Stimulated activated CD4-positive, alpha-beta T cell treated with anti-CD3 and anti-CD28 coated beads, TNF-alpha, amount 100 ng/mL, for 48 hours (primary cell): ENCODE data around the gene PSMD13.
"Not testable (repeated sequence)": the region's sequence is repeated elsewhere in the genome, so short reads cannot be mapped to it uniquely, and the experiment has no call there.

ENCODE experiments used
- DNase-seq, 3 donors: peaks; one replicate each; pipeline ENCODE4 v3.0.0-alpha.2; 2020; ENCODE audit warnings: low read depth in 3 of 3

PSMD13 gene

DNA sequence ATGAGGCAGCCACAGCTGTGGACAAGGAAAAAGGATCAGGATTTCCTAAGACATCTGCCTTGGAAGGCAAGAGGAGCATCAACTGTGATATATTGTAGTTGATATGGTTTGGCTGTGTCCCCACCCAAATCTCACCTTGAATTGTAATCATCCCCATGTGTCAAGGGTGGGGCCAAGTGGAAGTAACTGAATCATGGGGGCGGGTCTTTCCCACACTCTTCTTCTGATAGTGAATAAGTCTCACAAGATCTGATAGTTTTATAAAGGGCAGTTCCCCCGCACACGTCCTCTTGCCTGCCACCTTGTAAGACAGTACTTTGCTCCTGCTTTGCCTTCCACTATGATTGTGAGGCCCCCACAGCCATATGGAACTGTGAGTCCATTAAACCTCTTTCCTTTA is 19.1 kb upstream of the PSMD13 start:
- no peak for DNase-seq

DNA sequence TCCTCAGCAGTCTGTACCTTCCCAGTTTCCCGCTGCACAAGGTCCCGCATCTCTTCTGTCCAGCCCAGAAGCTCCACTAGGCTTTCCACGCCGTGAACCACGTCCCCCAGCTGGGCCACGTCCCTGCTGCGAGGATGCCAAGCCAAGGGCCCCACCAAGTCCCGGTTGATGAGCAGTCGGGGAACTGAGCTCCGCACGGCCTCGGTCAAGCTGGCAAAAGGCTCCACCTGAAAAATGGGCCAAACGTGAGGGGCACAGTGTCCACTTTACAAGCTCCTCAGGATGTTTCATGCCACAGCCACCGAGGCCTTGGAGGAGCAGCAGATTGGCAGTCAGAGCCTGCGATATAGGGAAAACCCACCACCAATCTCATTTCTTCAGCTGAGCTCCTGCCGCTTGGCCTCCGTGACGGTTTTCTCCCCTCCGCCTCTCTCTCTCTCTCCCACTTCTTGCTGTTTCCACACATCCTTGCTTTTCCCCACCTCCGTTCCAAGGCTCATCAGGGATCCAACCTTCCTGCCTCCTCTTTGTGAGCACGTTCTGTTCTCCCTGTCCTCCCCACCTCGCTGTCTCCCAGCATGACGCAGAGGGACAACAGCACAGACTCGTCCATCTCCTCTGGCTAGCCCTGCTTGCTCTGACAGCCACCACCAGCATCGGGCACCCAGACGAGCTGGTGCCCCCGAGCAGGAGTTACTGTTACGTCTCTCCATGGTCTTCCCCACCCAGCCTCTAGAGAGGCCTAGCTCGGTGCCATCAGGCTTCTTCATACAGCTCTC is 17.8 kb upstream of the PSMD13 start:
- DNase-seq = no peak

DNA sequence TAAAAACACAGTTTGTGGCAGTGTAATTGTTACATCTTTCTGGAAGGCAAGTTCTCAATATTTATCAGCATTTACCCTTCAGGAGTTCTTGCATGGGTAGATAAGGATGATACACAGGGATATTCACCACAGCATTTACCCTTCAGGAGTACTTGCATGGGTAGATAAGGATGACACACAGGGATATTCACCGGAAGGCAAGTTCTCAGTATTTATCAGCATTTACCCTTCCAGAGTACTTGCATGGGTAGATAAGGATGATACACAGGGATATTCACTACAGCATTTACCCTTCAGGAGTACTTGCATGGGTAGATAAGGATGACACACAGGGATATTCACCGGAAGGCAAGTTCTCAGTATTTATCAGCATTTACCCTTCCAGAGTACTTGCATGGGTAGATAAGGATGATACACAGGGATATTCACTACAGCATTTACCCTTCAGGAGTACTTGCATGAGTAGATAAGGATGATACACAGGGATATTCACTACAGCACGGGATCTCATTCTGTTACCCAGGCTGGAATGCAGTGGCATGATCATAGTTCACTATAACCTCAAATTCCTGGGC is 16.0 kb upstream of the PSMD13 start:
- DNase-seq = not testable (repeated sequence)

DNA sequence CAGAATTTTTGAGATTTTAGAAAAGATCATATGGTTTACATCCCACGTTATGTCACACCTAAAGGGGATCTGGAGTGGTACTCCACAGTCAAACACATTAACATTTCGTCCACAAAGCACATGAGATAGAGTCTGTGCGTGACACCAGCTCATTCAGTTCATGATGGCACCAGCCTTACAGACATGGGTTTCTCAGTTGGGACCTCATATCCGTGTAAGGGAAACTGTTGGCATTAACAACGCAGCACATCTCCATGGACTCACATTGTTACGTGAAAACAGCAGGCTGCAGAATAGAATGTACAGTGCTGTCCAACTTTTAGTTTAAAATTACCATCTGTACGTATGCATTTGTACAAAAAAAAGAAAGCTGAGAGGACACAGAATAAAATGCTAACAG is 15.2 kb upstream of the PSMD13 start:
- DNase-seq = no peak

DNA sequence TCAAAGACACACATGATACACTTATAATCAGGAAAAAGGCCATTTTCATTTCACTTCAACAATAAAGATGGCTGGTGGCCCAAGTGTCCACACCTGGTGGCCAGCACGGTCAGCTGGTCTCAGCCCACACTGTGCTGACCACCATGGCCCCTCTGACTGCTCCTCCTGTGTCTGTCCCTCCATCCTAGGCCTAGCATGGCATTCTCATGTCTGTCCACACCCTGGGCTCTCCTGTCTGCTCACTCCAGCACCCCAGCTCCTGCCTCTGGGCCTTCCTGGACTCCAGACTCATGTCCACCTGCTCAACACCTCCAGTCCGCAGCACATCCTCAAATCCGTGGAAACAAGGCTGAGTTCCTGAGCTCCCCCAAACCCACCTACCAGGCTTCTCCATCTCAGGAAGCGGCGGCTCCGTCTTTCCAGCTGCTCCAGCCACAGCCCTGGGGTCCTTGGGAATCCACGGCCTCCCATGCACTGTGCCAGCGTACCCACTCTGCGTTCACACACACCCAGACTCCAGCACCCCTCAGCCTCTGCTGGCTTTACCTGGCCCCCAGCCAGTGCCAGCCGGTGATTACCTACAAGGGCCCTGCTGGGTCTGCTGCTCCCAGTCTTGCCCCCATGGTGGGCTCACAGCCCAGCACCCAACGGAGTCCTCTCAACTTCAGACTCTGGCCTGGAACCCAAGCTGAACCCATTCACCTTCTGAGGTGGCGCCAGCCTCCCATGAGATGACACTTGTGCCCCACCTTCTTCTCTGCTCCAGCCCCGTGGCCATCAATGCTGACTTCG is 14.6 kb upstream of the PSMD13 start:
- no peak for DNase-seq

DNA sequence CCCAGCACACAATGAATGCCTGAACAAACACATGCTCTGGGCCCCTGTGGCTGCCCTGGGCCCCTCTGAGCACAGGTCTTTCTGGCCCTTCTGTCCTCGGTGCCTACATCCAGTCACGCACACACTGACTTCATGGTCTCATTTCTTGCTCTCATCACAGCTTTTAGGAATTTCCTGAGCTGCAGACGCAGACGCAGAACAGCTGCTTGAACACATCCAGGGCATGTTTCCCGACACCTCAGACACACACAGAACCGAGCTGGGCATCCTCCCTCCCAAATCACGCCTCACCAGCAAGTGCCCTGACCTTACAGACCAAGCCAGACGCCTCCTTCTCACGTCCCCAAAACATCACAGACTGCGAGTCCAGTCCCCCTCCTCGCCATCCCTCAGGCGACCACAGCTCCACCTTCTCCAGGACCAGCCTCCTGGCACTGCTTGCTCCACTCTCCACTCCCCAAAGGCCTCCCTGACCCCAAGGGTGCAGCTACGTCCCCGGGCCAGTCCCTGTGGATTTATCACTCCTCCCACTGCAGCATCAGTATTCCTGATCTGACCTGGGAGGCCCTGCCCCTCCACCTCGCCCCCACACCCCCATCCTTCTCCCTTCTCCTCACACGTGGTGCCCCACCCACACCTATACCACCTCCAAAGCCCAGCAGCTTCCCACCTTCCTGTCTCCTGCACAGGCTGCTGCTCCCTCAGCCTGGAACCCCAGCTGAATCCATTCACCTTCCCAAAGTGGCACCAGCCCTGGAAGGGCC is 13.6 kb upstream of the PSMD13 start:
- no peak for DNase-seq

DNA sequence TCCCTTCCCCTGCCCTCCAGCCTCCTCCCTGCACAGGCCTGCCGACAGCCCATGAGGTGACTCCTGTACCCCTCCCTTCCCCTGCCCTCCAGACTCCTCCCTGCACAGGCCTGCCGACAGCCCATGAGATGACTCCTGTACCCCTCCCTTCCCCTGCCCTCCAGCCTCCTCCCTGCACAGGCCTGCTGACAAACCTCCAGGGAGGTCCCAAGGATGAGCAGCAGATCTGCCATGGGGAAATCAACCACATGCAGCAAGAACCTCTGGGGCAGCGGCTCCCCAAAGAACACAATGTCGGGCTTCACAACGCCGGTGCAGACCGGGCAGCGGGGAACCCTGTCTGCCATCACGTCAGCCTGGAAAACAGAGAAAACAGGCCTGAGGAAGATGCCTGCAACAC is 12.9 kb upstream of the PSMD13 start:
- DNase-seq = no peak

DNA sequence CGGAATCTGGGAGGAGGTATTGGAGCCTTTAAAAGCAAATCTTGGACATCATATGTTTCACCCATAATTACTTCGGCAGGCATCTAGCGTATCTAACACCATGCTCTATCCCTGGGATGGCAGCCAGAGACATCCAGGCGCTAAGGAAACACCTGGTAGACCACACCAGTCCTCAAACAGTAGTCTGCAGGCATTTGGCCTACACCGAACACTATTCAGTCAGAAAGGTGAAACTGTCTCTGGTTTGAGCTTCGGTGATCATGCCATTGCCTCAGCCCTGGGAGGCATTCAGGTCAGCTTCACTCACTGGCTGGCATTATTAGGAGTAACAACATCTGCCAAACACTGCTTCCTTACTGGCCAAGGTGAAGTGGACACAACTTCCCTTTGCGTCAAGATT is 12.4 kb upstream of the PSMD13 start:
- no peak for DNase-seq

DNA sequence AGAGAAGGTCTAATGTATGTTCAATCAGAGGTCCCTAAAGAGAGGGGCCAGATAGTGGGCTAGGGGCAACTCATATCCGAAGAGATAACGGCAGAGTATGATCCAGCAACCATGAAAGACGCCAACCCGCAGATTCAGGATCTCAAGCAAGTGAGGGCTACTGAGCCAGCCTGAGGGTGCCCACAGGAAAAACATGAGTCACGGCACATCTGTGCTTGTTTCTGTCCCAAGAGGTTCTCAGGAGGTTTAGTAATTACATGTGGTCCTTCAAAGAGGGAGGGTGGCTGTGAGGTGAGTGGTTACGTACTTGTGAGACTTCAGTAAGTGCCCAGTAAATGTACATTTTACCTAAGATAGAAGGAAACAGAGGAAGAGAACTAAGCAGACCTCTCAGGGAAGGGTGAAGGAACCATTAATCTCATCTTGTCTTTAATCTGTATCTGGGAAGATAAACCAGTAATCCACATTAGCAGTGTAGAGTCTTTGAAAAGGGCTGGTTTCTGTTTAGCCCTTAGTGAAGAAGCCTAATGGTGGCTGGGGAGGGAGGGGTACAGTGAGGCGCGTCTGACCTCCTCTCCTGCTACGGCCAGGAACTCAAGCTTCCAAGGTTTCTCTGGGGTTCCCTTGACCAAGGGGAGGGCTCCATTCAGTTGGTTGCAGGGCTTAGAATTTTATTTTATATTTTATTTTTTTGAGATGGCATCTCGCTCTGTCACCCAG is 10.9 kb upstream of the PSMD13 start:
- no peak for DNase-seq

DNA sequence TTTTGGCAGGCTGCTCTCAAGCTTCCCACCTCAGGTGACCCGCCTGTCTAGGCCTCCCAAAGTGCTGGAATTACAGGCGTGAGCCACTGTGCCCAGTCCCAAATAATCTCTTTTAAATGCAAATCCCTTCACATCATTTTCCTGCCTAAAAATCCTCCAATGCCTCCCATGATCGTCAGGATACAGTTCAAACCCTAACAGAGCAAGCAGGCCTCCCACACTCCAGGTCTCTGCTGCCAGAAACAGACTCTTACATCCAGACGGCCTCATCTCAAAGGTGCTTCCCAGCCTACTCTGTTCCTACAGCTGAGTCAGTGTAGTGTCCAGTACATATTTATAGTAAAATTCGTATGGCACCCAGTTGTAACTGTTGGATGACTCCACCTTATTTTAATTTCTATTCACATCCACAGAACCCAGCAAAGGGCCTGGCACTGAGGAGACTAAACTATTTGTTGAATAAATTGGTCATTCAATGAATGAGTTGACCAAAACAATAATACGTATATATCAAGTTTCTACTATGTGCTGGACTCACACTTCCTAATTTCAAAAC is 8.9 kb upstream of the PSMD13 start:
- DNase-seq = no peak

DNA sequence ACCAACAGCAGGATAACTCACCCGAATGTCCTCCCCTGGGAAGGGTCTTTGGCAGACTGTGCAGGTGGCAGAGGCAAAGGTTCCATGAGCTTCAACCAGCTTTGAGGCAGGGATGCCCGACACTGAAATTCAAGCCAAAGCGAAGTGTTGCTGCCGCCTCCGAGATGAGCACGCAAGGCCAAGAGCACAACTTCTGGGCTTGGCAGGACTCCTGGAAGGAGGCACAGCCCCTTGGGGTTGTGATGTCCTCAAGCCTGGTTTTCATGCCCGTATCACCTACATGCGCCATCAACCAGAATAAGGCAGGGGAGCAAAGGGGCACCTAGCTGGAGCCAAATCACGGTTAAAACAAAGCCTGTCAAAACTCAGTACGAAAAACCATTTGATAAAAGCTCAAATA is 6.3 kb upstream of the PSMD13 start:
- no peak for DNase-seq

DNA sequence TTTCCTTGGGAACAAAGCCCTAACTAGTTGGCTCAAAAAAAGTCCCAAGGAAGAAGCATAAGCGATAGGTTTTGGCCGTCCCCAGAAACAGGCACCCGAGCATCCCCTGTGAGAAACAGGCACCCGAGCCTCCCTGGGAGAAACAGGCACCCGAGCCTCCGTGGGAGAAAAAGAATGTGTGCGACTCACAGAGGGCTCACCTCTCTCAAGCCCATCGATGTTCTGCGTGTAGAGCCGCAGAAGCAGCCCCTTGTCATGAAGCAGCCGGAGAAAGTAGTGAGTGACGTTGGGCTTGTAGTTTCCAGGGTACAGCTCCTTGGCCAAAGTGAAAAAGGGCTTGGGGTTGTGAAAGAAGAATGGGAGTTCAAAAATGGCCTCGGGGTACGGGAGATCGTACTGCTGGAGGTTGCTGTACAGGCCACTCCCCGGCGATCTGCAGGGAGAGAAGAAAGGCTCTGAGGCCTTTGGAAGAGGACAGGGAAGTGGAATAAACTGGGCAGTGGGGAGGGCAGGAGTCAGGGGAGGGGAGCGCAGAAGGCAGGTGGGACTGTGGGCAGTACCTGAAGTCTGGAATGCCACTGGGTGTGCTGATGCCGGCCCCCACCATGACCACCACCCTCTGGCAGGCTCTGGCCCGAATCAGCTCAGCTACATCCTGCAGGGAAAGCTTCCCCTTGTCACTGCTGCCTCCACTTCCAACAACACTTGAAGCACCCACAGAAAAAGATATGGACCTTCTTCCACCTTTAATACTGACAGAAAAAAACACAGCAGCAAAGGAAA is 3.8 kb upstream of the PSMD13 start:
- DNase-seq = no peak

DNA sequence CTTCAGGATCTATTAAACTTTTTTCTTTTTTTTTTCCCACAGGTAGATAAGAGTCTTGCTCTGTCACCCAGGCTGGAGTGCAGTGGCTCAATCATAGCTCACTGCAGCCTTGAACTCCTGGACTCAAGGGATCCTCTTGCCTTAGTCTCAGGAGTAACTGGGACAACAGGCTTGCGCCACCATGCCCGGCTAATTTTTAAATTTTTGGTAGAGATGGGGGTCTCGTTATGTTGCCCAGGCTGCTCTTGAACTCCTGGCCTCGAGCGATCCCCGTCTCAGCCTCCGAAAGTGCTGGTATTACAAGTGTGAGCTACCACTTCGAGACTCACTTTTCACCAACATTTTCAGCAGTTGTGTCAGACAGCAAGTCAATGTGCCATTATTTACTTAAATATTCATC is 1.6 kb upstream of the PSMD13 start:
- no peak for DNase-seq

DNA sequence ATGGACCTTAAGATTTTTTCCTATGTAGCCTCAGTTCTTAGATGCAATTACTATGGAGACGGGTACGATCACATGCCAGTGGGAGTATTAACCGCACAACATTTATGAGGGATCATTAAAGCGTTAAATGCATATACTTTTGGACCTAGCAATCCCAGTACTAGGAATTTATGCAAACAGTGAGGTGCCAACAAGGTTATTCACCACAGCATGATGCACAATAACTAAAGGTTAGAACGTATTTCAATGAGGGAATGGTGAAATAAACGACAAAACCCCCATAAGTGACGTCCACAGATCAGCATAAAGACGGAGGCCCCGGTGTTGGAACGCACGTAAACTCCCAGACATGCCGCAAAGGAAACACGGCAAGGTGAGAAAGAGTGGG is 1.2 kb upstream of the PSMD13 start:
- DNase-seq = peak in 2 of 3 donors; percentile 36 to 66

DNA sequence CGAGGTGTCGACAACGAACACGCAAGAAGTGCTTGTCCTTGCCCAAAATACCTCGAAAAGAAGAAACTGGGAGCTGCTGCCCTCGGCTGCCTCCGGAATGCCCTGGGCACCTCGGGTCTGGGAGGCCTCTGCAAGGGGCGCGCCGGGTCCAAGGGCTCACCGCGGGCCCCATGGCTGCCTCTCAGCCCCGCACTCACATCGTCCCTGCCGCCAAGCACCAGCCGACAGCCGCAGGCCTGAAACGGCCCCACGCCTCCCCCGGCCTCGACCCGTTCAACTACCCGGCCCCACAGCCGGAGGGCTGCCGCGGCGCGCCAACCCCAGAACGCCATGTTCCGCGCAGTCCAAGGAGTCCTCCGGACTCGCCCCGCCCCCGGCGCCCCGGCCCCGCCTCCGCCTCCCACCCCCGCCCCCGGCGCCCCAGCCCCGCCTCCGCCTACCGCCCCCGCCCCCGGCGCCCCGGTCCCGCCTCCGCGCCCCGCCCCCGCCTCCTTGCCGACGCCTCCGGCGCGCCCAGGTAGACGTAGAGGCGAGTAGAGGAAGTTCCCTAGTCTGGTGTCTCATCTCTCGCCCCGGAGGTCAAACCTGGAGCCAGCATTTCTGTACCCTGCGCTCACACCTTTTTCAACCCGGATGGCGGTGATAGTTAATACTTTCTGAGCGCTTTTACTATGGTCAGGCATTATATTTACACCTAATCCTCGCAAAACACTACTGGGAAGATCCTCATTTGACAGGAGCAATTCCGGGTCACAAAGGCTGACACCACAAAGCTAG is 591 bp upstream of the PSMD13 start, which contains the start of gene SIRT3:
TSS of gene SIRT3 (minus strand) at position 346 of the 777 bp plus-strand sequence. CDS start at position 332, 14 bp downstream.
- DNase-seq = peak; percentile 56 to 73 (median 60)

DNA sequence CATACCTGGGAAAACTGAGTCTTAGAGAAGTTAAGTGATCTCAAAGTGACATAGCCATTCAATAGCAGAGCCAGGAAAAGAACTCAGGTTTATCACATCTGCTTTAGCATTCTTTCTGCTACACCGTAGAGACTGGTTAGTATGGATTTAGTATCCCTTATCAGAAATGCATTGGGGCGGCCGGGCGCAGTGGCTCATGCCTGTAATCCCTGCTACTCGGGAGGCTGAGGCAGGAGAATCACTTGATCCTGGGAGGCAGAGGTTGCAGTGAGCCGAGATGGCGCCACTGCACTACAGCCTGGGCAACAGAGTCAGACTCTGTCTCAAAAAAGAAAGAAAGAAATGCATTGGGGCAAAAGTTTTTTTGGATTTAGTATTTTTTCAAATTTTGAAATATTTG is 1.6 kb downstream of the PSMD13 start:
- DNase-seq = not testable (repeated sequence)

DNA sequence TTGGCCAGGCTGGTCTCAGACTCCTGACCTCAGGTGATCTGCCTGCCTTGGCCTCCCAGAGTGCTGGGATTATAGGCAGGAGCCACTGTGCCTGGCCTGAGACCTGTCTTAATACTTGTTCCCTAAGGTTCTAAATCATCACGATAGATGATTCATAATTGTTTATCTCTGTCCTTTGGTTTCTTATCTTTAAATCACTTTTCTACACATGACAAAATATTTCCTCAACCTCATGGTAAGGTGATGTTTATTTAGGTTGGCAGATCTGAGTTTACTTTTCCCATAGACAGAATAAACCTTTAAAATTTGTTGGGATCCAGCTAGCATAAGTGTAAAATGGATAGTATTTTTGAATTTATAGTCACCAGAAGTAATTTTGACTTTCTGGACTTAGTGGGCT is 3.5 kb downstream of the PSMD13 start:
- DNase-seq = no peak

DNA sequence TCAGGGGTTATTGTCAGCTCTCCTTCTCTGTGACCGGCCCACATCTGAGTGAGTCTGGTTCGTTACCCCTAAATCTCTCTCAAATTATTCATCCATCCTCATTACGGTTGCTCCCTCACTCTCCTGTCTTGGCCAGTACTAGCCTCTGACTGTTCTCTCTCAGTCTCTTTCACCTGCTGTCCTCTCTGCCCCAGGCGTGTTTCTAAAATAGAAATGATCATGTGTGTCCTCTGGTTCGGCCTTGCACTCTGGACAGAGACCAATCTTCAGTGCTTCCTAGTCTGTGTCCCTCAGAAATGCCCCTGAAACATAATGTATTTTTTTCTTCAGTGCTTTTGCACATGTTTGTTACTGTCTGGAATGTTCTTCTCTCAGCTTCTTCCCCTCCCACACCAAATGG is 4.9 kb downstream of the PSMD13 start:
- DNase-seq = no peak

DNA sequence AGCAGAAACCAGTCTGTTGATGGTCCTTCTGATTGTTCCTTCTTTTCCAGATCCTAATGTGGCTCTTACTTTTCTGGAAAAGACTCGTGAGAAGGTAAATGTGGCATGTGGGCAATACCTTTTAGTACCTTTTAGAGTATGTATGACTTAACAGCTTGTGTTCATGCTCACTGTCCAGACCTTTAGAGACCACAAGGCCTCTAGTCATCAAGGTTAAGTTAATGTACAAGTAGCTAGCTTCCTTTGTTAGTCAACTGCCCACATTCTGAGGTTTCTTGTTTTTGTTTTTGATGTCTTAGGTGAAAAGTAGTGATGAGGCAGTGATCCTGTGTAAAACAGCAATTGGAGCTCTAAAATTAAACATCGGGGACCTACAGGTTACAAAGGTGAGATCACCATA is 7.6 kb downstream of the PSMD13 start:
- no peak for DNase-seq

DNA sequence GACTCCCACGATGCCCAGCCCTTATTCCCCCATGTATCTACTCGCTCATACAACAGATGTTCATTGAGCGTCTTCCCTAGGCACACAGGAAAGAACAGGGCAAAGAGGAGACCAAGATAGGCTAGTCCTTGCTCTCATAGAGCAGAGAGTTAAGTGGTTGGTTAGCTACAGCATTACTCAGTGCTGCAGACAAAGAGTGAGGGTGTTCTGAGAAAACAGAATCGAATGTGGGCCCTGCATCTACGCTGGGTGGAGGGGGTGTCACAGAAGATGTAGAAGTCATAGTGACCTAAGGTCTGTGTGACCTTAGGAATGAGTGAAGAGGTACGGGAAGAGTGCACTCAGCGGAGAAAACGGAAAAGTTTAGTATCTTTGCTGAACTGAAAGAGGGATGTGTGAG is 12.3 kb downstream of the PSMD13 start:
- DNase-seq = no peak
